ENCODE measurements around the gene XAF1.

Gene XAF1

DNA sequence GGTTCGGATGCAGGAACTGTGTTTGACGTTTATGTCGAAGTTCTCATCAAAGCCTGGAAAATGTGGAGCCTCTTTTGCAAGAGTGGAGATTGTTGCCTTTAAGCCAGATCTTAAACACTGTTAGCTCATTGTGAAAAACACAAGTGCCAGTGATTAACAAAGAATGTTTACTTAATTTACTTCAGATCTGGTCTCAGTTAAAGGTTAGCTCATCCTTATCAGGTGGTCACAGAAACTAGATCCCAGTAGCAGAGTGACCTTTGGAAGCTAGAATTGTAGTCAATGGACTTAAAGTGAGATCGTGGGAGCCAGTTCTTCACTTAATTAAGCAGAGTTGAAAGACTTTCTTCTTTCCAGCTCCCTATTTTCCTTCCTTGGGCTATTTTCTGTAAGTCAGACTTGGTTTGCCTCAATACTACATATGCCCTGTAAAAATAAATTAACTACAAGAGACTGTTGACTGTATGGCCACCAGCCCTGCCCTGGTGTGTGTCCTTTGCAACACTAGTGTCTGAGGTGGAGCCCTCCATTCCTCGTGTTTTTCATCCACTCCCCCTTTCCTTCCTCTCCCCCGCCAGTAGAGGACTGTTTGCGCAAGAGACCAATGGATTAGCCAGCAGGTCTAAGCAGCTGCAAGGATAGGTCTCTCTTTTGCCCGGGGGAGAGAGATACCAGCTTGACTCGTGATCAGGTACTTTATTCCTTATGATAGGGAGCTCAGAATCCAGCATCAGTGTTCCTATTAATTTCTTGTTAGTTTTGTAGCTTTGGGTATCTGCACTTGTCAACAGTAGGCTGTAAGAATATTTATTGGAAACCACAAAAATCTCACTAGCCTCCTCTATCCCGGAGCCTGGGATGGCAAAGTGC, 40.4 kb downstream of the XAF1 start:
- DNase-seq = no peak
- ChIA-PET CTCF (interaction anchor here (1.1 kb wide), 1 partner anchor 16 kb away, joined by 3 read pairs; no protein-coding TSS in a partner anchor), POLR2A (interaction anchor here (0.7 kb wide), 1 partner anchor 167 kb away, joined by 3 read pairs; no protein-coding TSS in a partner anchor)
- peaks cover 0 to 8% (median 5%) of the 10 kb centered on the region in 5 experiments for H3K27me3 ChIP-seq (replicated peaks in 2 of 5; ENCODE audit: control insufficient read depth in 4 of 5, insufficient read depth in 5 of 5, low read length in 4 of 5)
- H3K9me3 ChIP-seq (ENCODE audit: control extremely low read depth in 1 of 5, control insufficient read depth in 4 of 5, insufficient read depth in 2 of 5, low read depth in 1 of 5, low read length in 4 of 5) = no peaks in the 10 kb centered on the region
- 63% methylated on average over 8 of the region's 10 CpGs for WGBS (ENCODE audit: insufficient coverage)
- H3K4me1 ChIP-seq (ENCODE audit: control extremely low read depth in 1 of 4, control insufficient read depth in 4 of 4, insufficient read depth in 4 of 4, low read length in 3 of 4) = peaks cover 0 to 9% (median 0%) of the 10 kb centered on the region in 4 experiments
- no peak overlapping the region for H3K4me3 ChIP-seq (ENCODE audit: control insufficient read depth in 1 of 7, extremely low read depth in 1 of 7, insufficient read depth in 4 of 7, low read depth in 2 of 7, low read length in 6 of 7)
- no peak overlapping the region for H3K27ac ChIP-seq (ENCODE audit: insufficient read depth in 1 of 2, low read depth in 1 of 2, low read length in 2 of 2, poor library complexity in 1 of 2, severe bottlenecking in 2 of 2)
- H3K36me3 ChIP-seq (ENCODE audit: control insufficient read depth in 4 of 4, insufficient read depth in 4 of 4, low read length in 3 of 4) = no peaks in the 10 kb centered on the region

DNA sequence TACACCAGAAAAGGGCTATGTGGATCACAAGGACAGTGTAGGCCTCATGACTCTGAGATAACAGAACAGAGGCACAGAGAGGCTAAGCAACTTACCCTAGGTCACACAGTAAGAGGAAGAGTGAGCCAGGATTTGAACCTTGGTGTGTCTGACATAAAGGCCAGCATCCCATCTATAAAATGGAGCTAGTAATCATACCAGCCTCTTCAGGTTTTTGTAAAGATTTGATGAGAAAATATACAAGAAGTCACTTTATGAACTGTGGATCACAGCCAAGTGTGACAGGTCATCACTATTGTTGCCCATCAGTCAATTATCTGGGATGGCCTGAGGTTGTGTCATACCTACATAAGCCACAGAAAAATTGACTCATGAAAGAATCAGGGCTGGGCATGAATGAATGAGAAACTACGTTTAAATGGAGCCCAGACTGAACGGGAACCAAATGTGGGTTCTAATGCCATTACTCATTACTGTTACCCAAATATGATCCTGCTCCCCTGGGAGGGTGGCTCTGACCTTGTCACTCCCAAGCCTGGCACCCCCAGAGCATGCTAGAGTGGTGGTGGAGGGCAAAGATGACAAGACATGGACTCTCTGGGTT, 41.1 kb downstream of the XAF1 start:
- no peak for DNase-seq
- H3K27me3 ChIP-seq (replicated peaks in 2 of 5; ENCODE audit: control insufficient read depth in 4 of 5, insufficient read depth in 5 of 5, low read length in 4 of 5) = peaks cover 0 to 8% (median 2%) of the 10 kb centered on the region in 5 experiments
- H3K27ac ChIP-seq (ENCODE audit: insufficient read depth in 1 of 2, low read depth in 1 of 2, low read length in 2 of 2, poor library complexity in 1 of 2, severe bottlenecking in 2 of 2) = no peak overlapping the region
- H3K36me3 ChIP-seq (ENCODE audit: control insufficient read depth in 4 of 4, insufficient read depth in 4 of 4, low read length in 3 of 4) = no peaks in the 10 kb centered on the region
- H3K9me3 ChIP-seq (ENCODE audit: control extremely low read depth in 1 of 5, control insufficient read depth in 4 of 5, insufficient read depth in 2 of 5, low read depth in 1 of 5, low read length in 4 of 5) = no peaks in the 10 kb centered on the region
- WGBS (ENCODE audit: insufficient coverage) = 100% methylated on average over 2 of the region's 2 CpGs
- H3K4me3 ChIP-seq (ENCODE audit: control insufficient read depth in 1 of 7, extremely low read depth in 1 of 7, insufficient read depth in 4 of 7, low read depth in 2 of 7, low read length in 6 of 7) = no peak overlapping the region
- peaks cover 0 to 9% (median 0%) of the 10 kb centered on the region in 4 experiments for H3K4me1 ChIP-seq (ENCODE audit: control extremely low read depth in 1 of 4, control insufficient read depth in 4 of 4, insufficient read depth in 4 of 4, low read length in 3 of 4)
- ChIA-PET POLR2A (interaction anchor here (0.7 kb wide), 1 partner anchor 167 kb away, joined by 3 read pairs; no protein-coding TSS in a partner anchor), CTCF (interaction anchor here (1.1 kb wide), 1 partner anchor 17 kb away, joined by 3 read pairs; no protein-coding TSS in a partner anchor)

DNA sequence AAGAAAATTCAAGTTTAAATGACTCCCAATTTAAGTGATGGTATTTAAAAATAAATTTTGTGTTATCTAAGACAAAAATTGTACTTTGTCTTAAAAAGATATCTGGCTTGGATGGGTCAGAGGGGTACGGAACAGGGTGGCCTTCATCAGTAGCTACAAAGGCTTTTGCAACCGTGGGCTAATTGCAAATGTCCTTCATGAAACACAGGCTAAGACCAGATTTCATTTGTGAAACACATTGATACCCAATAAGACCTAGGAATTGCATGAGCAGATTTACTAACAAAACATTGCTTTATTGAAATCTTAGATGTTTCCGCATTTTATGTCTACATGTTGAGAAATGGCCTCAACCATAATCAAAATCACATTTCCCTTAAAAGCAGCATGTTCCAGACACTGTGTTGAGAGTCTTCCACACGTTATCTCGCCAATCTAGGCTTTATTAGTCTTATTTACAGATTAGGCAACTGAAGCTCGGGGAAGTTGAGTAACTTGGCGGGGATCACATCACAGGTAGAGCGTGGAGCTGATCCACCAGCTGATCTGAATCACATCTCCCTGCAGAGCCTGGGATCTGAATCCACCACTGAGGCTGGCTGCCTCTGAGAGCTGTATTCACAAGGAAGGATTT, 42.0 kb downstream of the XAF1 start:
- H3K27ac ChIP-seq (ENCODE audit: insufficient read depth in 1 of 2, low read depth in 1 of 2, low read length in 2 of 2, poor library complexity in 1 of 2, severe bottlenecking in 2 of 2) = no peak overlapping the region
- 95% methylated on average over 7 of the region's 8 CpGs for WGBS (ENCODE audit: insufficient coverage)
- no peak for DNase-seq
- H3K4me3 ChIP-seq (ENCODE audit: control insufficient read depth in 1 of 7, extremely low read depth in 1 of 7, insufficient read depth in 4 of 7, low read depth in 2 of 7, low read length in 6 of 7) = no peak overlapping the region
- no peaks in the 10 kb centered on the region for H3K9me3 ChIP-seq (ENCODE audit: control extremely low read depth in 1 of 5, control insufficient read depth in 4 of 5, insufficient read depth in 2 of 5, low read depth in 1 of 5, low read length in 4 of 5)
- peaks cover 0 to 9% (median 0%) of the 10 kb centered on the region in 4 experiments for H3K4me1 ChIP-seq (ENCODE audit: control extremely low read depth in 1 of 4, control insufficient read depth in 4 of 4, insufficient read depth in 4 of 4, low read length in 3 of 4)
- no peaks in the 10 kb centered on the region for H3K36me3 ChIP-seq (ENCODE audit: control insufficient read depth in 4 of 4, insufficient read depth in 4 of 4, low read length in 3 of 4)
- ChIA-PET CTCF (no interaction called here), POLR2A (no interaction called here)
- peaks cover 0 to 7% (median 2%) of the 10 kb centered on the region in 5 experiments for H3K27me3 ChIP-seq (replicated peaks in 2 of 5; ENCODE audit: control insufficient read depth in 4 of 5, insufficient read depth in 5 of 5, low read length in 4 of 5)

DNA sequence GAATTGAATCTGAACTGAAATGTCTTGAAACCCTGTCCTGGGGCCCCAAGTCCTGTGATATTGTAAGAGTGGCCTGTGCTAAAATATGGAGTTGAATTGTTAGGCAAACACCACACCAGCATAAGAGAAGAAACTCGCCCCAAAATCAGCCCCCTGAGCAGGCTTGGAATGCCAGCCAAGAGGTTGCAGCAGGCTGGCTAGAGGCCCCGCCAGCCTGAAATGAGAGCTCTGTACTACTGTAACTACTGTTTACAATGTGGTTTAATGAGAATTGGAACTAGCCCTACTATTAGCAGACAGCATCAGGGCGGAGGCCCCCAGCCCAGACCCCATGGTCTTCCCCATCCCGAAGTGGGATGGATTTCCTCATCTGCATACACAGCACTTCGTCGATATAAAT, 43.9 kb downstream of the XAF1 start:
- 93% methylated on average over 3 of the region's 6 CpGs for WGBS (ENCODE audit: insufficient coverage)
- peaks cover 0 to 7% (median 2%) of the 10 kb centered on the region in 5 experiments for H3K27me3 ChIP-seq (replicated peaks in 2 of 5; ENCODE audit: control insufficient read depth in 4 of 5, insufficient read depth in 5 of 5, low read length in 4 of 5)
- no peaks in the 10 kb centered on the region for H3K9me3 ChIP-seq (ENCODE audit: control extremely low read depth in 1 of 5, control insufficient read depth in 4 of 5, insufficient read depth in 2 of 5, low read depth in 1 of 5, low read length in 4 of 5)
- H3K4me1 ChIP-seq (ENCODE audit: control extremely low read depth in 1 of 4, control insufficient read depth in 4 of 4, insufficient read depth in 4 of 4, low read length in 3 of 4) = peaks cover 0 to 4% (median 0%) of the 10 kb centered on the region in 4 experiments
- H3K4me3 ChIP-seq (ENCODE audit: control insufficient read depth in 1 of 7, extremely low read depth in 1 of 7, insufficient read depth in 4 of 7, low read depth in 2 of 7, low read length in 6 of 7) = no peak overlapping the region
- ChIA-PET POLR2A (no interaction called here), CTCF (interaction anchor here (1.8 kb wide), 1 partner anchor 133 kb away, joined by 8 read pairs; no protein-coding TSS in a partner anchor)
- no peak for DNase-seq
- no peak overlapping the region for H3K27ac ChIP-seq (ENCODE audit: insufficient read depth in 1 of 2, low read depth in 1 of 2, low read length in 2 of 2, poor library complexity in 1 of 2, severe bottlenecking in 2 of 2)
- no peaks in the 10 kb centered on the region for H3K36me3 ChIP-seq (ENCODE audit: control insufficient read depth in 4 of 4, insufficient read depth in 4 of 4, low read length in 3 of 4)

DNA sequence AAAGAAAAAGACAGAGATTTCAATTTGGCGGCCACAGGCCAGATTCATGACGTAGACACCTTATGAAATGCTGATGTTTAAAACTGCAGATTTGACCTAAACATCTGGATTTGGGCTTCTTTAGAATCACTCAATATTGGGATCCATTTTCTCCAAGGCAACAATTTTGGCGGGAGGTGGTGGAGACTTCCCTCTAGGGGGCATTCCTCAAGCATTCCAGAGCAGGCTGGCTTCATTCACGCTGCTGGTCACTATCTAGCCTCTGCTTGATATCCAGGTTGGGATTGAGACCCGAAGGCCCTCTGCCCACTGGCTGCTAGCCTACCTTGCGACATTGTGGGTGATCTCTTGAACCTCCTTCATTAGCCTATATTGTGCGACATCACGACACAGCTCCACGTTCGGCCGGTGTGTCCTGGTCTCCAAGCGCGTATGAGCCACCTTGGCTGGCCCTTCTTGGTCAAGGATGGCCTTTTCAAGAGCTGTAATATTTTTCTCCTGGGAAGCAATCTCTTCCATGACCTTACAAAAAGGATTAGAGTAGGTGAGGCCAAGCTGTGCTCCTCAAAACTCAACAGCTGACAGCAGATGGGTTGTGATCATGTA, 44.7 kb downstream of the XAF1 start:
- H3K9me3 ChIP-seq (ENCODE audit: control extremely low read depth in 1 of 5, control insufficient read depth in 4 of 5, insufficient read depth in 2 of 5, low read depth in 1 of 5, low read length in 4 of 5) = no peaks in the 10 kb centered on the region
- no peak overlapping the region for H3K4me3 ChIP-seq (ENCODE audit: control insufficient read depth in 1 of 7, extremely low read depth in 1 of 7, insufficient read depth in 4 of 7, low read depth in 2 of 7, low read length in 6 of 7)
- no peaks in the 10 kb centered on the region for H3K36me3 ChIP-seq (ENCODE audit: control insufficient read depth in 4 of 4, insufficient read depth in 4 of 4, low read length in 3 of 4)
- ChIA-PET POLR2A (no interaction called here), CTCF (interaction anchor here (1.0 to 1.8 kb wide), 2 partner anchors 134 to 328 kb away, joined by 3 to 8 read pairs; no protein-coding TSS in a partner anchor)
- WGBS (ENCODE audit: insufficient coverage) = 88% methylated on average over 13 of the region's 13 CpGs
- H3K27me3 ChIP-seq (replicated peaks in 2 of 5; ENCODE audit: control insufficient read depth in 4 of 5, insufficient read depth in 5 of 5, low read length in 4 of 5) = peaks cover 0 to 7% (median 2%) of the 10 kb centered on the region in 5 experiments
- peaks cover 0 to 4% (median 0%) of the 10 kb centered on the region in 4 experiments for H3K4me1 ChIP-seq (ENCODE audit: control extremely low read depth in 1 of 4, control insufficient read depth in 4 of 4, insufficient read depth in 4 of 4, low read length in 3 of 4)
- H3K27ac ChIP-seq (ENCODE audit: insufficient read depth in 1 of 2, low read depth in 1 of 2, low read length in 2 of 2, poor library complexity in 1 of 2, severe bottlenecking in 2 of 2) = no peak overlapping the region
- peak in 2 of 3 donors; percentile 16 to 17 for DNase-seq

DNA sequence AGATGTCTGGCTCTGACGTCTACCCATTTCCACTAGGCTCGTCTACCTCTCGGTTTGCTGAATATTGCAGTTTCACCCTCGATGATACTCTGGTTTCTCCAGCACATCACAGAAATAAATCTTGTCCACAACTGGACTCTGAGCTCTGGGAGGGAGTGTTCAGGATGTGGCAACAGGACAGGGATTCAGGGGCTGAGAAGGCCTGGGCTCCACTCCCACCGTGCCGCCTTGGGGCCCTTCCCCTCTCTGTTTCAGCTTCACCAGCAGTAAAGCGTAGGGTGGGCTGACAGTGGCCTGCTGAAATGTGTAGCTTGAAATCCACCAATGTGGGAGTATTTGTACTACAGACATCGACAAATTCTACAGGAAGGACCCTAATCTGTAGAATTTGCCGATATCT, 55.7 kb downstream of the XAF1 start:
- Histone ChIP-seq H3K4me1 (ENCODE audit: control extremely low read depth in 1 of 4, control insufficient read depth in 4 of 4, insufficient read depth in 4 of 4, low read length in 3 of 4) (no peaks in the 10 kb centered on the region), H3K4me3 (ENCODE audit: control insufficient read depth in 1 of 7, extremely low read depth in 1 of 7, insufficient read depth in 4 of 7, low read depth in 2 of 7, low read length in 6 of 7) (no peak overlapping the region), H3K36me3 (ENCODE audit: control insufficient read depth in 4 of 4, insufficient read depth in 4 of 4, low read length in 3 of 4) (no peaks in the 10 kb centered on the region), H3K9me3 (ENCODE audit: control extremely low read depth in 1 of 5, control insufficient read depth in 4 of 5, insufficient read depth in 2 of 5, low read depth in 1 of 5, low read length in 4 of 5) (no peaks in the 10 kb centered on the region), H3K27me3 (replicated peaks in 2 of 5; ENCODE audit: control insufficient read depth in 4 of 5, insufficient read depth in 5 of 5, low read length in 4 of 5) (peaks cover 0 to 8% (median 0%) of the 10 kb centered on the region in 5 experiments), H3K27ac (ENCODE audit: insufficient read depth in 1 of 2, low read depth in 1 of 2, low read length in 2 of 2, poor library complexity in 1 of 2, severe bottlenecking in 2 of 2) (no peak overlapping the region)
- CTCF ChIA-PET = interaction anchor here (0.7 kb wide), 1 partner anchor 31 kb away, joined by 4 read pairs; no protein-coding TSS in a partner anchor
- WGBS (ENCODE audit: insufficient coverage) = 95% methylated on average over 7 of the region's 9 CpGs
- POLR2A ChIA-PET = interaction anchor here (0.5 kb wide), 1 partner anchor 311 kb away, joined by 3 read pairs; no protein-coding TSS in a partner anchor
- DNase-seq = no peak

Measured in common myeloid progenitor, CD34-positive (primary cell).